Inflammatory macrophage treated with lipopolysaccharide for 4 hours (primary cell): ENCODE results near the gene TBCK.

Experiments
- DNase-seq: peaks from one replicate; pipeline ENCODE4 v3.0.0-alpha.2; 2020

The TBCK gene

DNA sequence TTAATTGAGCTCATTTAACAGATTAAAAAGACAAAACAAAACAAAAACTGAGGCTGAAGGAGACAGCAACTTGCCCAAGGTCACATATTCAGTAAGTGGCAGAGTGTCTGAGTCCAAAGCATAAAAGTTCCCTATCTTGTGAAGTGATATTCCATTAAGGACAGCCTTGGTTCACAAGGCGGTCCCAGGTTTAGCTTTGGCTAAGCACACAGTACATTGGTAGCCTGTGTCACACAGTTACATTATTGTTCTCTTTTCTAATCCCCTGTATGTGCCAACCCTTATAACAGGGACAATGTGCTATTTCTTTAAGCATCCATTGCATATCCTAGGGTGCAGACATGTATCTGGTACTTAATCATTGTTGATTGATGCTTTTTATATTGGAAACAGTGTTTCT, 280.8 kb downstream of the TBCK start:
- DNase-seq, result no peak

DNA sequence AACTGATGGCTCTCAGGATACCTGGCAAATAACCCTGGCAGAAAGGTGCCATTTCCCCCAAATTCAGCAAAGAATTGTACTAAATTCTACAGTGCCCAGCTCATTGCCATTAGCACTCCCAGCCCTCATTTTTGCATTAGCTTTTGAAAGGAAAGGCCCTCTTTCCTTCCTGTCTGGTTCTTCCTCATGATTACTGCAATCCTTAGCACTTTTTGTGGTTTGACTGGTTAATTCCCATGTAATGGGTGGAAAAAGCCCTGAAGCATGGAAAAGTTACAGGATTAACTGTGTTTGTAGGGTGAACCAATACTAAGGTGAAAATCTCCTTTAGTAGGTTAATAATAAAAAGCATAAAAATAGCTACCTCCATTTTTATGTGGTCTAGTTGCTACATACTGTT, 281.3 kb downstream of the TBCK start:
- no peak for DNase-seq

DNA sequence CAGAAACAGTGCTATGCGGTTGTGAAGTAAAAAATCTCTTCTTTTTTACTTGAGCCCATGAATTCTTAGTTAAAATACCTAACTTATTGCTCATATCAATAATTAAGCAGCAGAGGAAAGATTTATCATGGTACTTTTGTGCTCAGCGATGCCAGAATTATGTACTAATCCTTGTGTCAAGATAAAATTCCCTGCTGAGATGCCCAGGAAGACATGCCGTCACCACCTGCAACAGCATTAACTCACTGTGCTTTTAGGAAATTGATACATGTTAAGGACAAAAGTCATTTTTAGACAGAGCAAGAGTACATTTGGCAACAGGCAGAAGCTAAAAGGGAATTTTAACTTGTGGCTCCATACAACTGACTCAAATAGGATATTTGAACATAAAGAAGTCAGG, 281.8 kb downstream of the TBCK start:
- DNase-seq, result no peak

DNA sequence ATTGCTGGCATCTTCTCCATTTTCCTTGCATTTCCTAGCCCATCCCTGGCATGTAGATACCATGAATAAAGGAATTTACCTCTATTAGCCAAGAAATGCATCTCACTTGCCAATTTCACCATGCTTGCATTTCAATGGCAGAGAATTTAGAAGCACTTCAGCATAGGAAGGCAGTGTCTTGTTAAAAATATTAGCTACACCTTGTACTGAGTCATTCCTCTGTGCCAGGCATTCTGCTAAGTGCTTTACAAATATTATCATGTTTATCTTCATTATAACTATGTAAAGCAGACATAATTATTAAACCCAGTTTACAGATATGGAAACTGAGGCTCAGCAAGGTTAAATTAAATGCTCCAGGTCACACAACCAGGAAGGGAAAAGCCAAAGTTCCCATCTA, 282.5 kb downstream of the TBCK start:
- no peak for DNase-seq

DNA sequence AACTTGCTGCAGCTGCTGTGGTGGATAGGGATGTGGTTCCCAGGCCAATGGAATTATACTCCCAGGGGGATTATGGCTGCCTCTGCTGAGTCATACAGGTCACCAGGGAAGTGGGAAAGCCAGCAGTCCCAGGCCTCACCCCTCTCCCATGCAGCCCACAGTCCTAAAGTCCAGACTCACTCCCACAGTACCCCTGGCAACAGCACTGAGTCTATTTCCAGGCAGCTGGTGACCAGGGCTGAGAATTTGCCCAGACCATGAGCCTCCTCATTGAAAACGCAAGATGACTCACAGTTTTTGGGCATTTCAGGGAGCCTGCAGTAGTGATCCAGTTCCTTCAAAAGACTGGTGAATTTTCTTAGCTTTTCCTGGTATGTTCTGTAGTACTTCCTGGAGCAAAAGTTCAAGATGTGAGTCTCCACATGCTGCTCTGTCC, 283.1 kb downstream of the TBCK start:
- no peak for DNase-seq

DNA sequence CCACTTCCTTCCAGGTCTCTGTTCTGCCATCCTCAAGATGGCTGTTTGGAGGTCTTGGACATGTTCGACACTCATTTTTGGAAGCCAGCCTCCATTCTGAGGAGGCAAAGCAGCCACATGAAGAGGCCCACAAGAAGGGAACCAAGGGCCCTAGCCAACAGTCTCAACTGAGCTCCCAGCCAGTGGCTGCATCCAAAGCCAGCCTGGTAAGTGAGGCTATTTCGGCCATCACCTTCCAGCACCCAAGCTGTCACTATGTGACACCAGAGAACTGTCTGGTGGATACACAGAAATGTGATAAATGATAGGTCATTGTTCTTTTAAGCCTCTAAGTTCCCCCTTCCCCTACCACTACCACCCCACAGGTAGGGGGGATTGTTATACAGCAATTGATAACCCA, 293.6 kb downstream of the TBCK start:
- DNase-seq, result no peak

DNA sequence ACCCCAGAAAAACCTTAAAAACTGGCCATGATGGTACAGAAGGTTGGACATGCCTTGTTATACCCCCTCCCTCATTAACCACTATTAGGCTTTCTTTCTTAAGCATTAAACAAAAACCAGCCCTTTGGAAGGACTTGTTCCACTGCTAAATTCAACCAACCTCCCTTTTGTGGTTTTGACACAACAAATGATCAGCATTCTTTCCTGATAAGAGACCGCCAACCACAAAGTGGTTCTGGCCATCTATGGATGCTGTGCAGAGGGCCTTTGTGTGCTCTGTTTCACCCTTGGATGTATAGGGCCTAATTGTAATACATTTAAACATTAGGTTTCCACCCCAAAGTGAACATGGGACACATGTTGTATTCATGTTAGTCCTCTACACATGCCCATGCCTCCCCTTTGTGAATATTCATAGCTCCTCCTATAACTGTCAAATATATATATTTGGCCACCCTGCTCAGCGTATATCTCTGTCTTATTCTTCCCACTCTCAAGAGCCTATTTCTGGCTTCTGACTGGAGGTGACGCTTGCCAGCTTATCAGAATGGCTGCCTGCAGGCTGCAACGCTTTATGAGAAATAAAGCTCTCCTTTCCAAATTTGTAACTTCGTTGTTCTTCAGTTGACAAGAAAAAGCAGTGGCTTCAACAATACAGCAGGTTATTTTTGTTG, 294.1 kb downstream of the TBCK start:
- no peak for DNase-seq

DNA sequence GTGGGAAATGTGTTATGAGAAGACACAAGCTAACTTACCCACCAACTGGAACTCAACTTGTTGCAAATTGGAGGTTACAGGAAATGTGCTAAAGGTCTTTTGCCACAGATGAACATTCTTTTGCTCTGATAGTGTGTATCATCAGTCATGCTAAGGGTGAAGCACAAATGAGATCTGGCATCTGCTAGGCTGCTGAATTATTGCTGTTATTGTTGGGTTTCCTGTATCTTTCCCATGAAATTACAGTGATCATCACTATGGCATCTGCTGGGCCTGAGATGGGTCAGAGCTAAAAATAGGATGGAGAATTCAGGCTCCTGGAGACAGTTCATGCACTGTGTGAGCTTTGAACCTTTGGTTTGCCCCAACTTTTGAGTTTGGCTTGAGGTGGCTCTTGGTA, 296.2 kb downstream of the TBCK start:
- DNase-seq, result no peak

DNA sequence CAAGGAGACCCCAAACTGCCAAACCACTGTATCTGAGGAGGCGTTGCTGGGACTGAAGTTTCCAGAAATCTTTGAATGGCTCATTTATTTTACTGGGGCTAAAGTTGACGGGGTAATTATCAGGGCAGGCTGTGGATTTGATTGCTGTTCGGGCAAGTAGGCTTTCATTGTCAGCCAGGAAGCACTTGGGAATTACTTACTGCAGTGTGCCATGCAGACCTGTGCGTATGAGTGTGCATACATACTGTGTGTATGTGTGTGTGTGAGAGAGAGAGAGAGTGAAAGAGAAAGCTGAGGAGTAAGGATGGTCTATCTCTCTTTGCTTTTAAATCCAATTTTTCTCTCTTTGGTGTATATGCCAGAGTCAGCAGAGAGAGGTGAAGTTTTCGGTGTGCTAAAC, 298.0 kb downstream of the TBCK start:
- DNase-seq, result no peak

DNA sequence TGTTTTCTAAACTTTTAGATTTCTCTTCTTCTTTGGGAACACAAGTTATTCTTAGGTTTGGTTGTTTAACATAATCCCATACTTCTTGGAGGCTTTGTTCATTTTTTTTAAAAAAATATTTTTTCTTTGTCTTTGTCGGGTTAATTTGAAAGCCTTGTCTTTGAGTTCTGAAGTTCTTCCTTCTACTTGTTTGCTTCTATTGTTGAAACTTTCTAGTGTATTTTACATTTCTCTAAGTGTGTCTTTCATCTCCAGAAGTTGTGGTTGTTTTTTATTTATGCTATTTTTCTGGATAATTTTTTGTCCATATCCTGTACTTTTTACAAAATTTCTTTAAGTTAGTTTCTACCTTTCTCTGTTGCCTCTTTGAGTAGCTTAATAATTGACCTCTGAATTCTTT, 304.6 kb downstream of the TBCK start:
- DNase-seq, result no peak

DNA sequence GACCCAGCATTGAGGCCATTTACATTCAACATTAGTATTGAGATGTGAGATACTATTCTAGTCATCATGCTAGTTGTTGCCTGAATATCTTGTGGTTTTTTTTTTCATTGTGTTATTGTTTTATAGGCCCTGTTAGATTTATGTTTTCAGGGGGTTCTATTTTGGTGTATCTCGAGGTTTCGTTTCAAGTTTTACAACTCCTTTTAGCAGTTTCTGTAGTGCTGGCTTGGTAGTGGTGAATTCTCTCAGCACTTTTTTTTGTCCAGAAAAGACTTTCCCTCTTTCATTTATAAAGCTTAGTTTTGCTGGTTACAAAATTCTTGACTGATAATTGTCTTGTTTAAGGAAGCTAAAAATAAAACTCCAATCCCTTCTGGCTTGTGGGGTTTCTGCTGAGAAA, 305.2 kb downstream of the TBCK start:
- DNase-seq, result no peak

DNA sequence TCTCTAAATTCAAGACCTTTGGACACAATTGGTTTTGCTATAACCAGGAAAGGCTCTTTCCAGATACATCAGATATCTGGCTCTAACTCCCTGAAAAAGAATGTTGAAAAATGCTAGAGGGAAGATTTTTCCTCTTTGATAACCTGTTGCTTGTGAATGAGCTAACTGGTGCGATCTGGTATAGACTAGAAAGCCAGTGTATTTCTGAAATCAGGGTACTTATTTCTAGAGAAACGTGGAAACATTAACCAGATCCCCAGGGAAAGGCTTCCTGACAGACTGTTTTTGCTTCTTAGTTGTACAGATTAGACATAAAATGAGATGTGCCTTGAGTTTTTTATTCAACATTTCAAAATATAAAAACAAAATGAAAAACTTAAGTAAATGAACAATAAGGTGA, 313.0 kb downstream of the TBCK start:
- no peak for DNase-seq

DNA sequence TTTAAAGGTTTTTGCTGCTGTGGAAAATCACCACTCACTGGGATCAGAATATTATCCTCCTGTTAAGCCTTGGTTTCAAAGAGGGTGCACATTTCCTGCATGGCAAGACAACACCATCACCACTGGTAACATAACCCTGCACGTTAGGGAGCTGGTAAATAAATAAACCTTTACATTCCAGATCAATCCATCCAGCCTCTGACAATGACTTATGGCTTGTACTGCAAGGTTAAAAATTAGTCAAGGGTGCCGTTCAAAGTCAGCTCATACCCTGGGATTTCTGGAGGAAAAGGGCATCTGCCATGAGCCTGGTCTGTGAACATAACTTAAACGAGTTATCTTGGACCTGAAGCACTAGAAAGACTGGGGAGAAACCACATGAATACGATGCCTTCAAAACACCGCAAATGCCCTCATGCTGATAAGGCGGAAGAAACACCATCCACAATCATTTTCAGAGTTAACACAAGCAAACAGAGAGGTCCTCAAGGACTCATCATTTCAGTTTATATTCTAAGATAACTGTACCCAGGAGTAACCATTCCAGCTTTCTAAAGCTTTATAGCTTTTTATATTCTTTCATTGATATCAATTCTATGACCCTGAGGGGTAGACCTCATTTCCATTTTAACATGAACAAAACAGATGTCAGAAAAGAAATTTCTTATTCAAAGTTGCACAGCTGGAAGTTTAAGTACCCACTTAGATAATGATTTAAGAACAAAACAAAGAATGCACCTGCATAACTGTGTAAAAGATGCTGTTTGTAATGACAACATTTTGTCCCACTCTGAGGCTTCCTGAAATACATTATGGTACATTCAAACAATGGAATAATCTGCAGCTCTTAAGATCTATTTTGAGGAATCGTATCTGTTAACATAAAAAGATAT, 317.6 kb downstream of the TBCK start:
- DNase-seq, result no peak

DNA sequence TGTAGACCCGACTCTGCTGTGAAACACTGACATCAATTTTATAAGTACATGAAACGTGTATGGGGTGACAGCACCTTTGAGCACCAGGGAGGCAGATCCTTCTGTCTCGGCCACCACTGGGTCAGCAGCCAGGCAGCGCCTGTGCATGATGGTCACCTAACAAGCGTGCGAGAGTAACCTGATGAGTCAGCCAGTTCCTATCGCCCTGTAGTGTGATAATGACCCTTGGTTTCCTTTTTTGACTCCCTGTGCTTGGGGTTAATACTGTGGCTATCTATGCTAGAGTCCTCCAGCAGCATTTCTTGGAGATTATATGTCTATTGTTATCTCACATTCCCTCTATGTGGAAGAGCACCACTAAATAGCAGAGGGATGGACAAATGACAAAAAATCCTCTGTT, 319.2 kb downstream of the TBCK start:
- no peak for DNase-seq

DNA sequence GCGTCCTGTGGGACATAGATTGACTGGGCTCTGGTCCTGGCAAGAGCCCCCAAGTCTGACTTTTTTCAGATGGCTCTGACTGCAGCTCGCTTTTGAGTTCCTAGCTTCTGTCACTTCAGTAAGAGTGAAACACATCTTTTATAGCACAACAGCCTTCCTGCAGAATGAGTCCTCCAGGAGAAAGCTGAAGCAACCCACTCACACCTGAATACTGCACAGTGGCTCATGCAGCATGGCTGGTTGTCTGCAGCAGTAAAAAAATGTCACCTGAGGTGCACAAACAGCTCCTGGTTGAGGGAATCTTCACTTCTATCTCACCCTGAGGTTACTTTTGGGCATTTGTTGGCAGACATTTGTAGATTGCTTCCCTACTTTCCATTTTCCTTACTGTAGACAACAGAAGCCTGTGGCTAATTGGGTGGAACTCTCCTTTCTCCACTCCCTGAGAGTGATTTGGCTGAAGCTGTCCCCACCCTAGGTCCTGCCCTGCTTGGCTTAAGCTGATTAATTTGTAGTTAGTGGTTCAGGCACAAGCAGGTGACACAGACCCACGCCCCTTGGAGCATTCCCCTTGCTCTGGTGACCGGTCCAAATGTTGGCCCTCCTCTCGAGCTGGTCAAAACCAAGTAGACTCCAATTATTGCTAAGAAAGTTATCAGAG, 321.0 kb downstream of the TBCK start:
- DNase-seq, result no peak

DNA sequence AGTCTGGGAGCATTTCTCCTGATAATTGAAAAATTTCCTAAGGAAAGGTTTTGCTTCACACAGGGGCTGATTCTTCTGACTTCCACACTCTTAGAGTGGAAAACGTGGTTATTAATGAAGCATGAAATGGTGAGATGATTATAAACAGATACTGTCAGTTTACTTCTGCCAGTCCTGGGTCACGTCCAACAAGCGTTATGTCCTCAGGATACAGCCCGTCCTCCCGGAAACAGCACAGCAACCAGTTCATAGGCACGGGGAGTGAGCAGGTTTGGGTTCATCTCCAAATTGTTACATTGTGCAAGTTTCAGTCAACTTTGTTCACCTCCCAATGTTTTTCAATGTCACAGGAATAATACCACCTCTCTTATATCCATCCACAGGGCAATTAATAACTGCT, 321.9 kb downstream of the TBCK start:
- DNase-seq, result no peak

DNA sequence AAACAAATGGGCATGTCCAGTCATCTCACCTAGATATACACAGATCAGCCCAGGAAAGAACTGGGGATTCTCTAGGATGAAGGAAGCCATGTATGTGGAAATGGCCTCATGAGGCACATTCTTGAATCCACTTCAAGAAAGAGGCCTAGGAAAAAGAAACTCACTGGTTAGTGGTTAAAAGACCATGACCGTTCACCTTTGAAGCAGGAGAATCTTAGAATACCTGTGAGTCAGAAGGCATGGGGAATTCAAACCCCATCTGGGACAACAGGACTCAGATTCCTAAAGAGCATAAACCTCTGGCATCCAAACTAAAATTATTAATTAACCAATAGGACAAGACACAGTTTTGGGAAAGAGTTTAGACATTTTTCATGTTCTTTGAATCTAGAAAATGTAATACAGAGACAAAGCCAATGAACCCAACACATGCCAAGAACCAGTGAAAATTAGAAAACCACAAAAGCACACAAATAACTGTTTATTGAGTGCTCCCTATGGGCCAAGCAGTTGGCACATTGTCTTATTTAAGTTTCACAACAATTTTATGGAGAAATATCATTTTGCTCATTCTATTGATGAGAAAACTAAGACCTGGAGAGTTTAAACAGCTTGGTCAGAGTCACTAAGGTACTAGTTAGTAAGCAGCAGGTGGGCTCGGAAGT, 323.2 kb downstream of the TBCK start:
- no peak for DNase-seq

DNA sequence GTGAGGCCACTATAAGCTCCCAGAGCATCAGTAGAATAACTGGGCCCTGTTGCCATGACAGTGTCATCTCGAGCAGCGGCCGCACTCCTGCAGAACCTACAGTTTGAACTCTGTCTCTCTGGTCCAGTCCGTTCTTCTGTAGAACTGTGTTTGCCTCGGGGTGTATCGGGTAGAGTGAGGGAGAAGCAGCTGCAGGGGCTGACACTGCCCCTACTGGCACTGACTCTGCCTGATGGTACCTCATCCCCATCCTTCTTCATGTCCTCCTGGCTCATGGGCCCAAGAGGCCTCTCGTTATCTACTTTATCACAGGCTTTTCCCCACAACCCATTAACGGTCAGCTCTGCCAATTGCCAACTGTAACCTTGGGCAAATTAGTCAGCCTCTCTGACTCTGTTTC, 324.3 kb downstream of the TBCK start:
- no peak for DNase-seq
